ENCODE measurements around the gene SERPINB6.

GRCh38 chr6:2990248-2990931 lies 19.0 kb upstream of the SERPINB6 start:
- no peak for TF ChIP-seq POLR2AphosphoS5 (IDR thresholded peaks at IDR 0.05; ENCODE audit: insufficient read depth in 1 of 2, low read depth in 1 of 2)
- TF ChIP-seq CTCF (IDR thresholded peaks at IDR 0.05) = no peak
